ENCODE data around the gene FAM120A. TPM values are rescaled to one million over a fixed set of nuclear protein-coding genes. Genes with fewer than 3 reads are reported as not detected.

Gene FAM120A
- total and polyA plus RNA-seq, 7 donors: 59.9 to 106 (median 66.0) TPM

DNA sequence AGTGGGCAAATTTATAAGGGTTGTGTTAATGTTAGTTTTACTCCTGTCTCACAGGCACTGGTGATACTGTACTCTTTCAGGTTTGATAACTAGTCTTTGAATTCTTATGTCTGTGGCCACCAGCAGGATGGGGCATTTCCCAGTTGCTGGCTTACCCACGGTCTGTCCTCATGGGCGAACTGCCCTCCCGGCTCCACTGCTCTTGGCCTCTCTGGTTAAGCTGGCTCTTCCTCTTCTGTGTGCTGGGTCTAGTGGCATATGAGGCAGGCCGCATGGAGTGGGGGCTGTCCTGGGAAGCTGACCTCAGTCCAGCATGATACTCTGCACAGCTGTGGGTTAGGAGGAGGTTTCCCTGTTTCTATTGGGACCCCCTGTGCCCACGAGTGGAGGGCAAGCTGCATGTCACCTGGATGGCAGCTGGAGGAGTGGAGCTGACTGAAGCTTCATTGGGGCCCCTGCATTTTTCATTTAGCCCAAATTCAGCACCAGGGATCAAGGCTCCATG lies 144.4 kb downstream of the FAM120A start:
- H3K4me1 ChIP-seq: peaks cover 0 to 62% (median 49%) of the 10 kb centered on the region in 4 donors
- no peak for DNase-seq

DNA sequence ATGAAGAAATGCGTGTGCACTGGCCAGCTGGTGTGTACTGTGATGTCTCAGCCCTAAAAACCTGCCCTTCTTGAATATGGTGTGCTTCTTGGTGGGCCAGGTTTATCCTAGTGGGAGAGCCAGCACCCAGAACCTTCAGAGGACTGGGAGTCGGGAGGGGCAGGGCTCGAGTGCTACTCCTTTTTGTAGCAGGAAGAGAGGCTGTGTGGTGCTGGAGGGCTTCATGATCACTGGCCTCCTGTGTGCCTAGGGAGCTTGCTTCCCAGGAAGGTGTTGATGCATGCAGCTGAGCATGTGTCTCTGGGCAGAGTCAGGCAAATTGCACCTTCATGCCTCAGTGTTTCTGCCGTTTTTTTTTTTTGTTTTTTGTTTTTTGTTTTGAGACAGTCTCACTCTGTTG lies 144.9 kb downstream of the FAM120A start:
- H3K4me1 ChIP-seq: peaks cover 0 to 57% (median 46%) of the 10 kb centered on the region in 4 donors
- no peaks in the 10 kb centered on the region for H3K9me3 ChIP-seq
- H3K4me3 ChIP-seq: no peak overlapping the region
- H3K27ac ChIP-seq: no peak overlapping the region
- intact Hi-C loops (cut with DNase I): no loop called here
- DNase-seq: no peak
- 70 to 78% methylated on average over 4 of the region's 4 CpGs for WGBS, 2 donors
- H3K36me3 ChIP-seq: no peaks in the 10 kb centered on the region
- no peaks in the 10 kb centered on the region for H3K27me3 ChIP-seq
- TF ChIP-seq, protein P1, sequence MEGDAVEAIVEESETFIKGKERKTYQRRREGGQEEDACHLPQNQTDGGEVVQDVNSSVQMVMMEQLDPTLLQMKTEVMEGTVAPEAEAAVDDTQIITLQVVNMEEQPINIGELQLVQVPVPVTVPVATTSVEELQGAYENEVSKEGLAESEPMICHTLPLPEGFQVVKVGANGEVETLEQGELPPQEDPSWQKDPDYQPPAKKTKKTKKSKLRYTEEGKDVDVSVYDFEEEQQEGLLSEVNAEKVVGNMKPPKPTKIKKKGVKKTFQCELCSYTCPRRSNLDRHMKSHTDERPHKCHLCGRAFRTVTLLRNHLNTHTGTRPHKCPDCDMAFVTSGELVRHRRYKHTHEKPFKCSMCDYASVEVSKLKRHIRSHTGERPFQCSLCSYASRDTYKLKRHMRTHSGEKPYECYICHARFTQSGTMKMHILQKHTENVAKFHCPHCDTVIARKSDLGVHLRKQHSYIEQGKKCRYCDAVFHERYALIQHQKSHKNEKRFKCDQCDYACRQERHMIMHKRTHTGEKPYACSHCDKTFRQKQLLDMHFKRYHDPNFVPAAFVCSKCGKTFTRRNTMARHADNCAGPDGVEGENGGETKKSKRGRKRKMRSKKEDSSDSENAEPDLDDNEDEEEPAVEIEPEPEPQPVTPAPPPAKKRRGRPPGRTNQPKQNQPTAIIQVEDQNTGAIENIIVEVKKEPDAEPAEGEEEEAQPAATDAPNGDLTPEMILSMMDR (IDR thresholded peaks at IDR 0.05): no peak
- TF ChIP-seq POLR2A (IDR thresholded peaks at IDR 0.05) (no peak), POLR2AphosphoS5 (IDR thresholded peaks at IDR 0.05) (no peak), EP300 (IDR thresholded peaks at IDR 0.05) (no peak)

More for the DNA sequence above, 144.4 kb downstream of the FAM120A start:
- intact Hi-C loops (cut with DNase I): no loop called here
- Histone ChIP-seq H3K4me3 (no peak overlapping the region), H3K36me3 (no peaks in the 10 kb centered on the region), H3K27ac (no peak overlapping the region), H3K9me3 (no peaks in the 10 kb centered on the region), H3K27me3 (no peaks in the 10 kb centered on the region)
- 81 to 91% methylated on average over 5 of the region's 5 CpGs for WGBS, 2 donors
- TF ChIP-seq, protein P1 (IDR thresholded peaks at IDR 0.05): no peak
- no peak for TF ChIP-seq EP300 (IDR thresholded peaks at IDR 0.05)

DNA sequence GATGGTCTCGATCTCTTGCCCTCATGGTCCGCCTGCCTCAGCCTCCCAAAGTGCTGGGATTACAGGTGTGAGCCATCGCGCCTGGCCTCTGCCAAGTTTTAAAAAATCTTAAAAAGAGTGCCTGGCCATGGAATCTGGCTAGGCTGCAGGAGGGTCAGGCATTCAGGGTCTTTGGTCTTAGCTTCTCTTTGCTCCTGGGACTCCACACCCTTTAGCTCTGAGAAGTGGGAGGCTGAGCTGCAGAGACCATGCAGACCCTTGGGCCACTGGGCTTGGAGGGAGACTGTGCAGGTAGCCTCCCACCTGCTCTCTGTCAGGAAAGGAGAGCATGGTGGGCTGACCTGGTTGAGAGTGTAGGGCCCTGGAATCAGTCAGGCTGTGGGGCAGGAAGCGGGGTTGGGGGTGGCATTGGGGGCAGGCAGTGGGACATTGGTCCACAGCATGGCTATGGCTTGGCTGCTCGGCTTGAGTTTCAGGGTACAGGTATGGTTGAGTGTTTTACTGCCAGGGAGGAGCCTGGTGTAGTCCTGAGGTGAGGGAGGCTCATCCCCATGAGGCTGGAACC lies 145.7 kb downstream of the FAM120A start:
- no peak overlapping the region for H3K27ac ChIP-seq
- no peaks in the 10 kb centered on the region for H3K27me3 ChIP-seq
- no peaks in the 10 kb centered on the region for H3K36me3 ChIP-seq
- H3K4me3 ChIP-seq: no peak overlapping the region
- intact Hi-C loops (cut with DNase I): no loop called here
- TF ChIP-seq EP300 (IDR thresholded peaks at IDR 0.05) (no peak), POLR2A (IDR thresholded peaks at IDR 0.05) (no peak), POLR2AphosphoS5 (IDR thresholded peaks at IDR 0.05) (no peak)
- TF ChIP-seq, protein P1 (IDR thresholded peaks at IDR 0.05): no peak
- no peak for DNase-seq
- H3K9me3 ChIP-seq: no peaks in the 10 kb centered on the region
- WGBS, 2 donors: 85 to 97% methylated on average over 6 of the region's 6 CpGs
- H3K4me1 ChIP-seq: peaks cover 0 to 52% (median 43%) of the 10 kb centered on the region in 4 donors

DNA sequence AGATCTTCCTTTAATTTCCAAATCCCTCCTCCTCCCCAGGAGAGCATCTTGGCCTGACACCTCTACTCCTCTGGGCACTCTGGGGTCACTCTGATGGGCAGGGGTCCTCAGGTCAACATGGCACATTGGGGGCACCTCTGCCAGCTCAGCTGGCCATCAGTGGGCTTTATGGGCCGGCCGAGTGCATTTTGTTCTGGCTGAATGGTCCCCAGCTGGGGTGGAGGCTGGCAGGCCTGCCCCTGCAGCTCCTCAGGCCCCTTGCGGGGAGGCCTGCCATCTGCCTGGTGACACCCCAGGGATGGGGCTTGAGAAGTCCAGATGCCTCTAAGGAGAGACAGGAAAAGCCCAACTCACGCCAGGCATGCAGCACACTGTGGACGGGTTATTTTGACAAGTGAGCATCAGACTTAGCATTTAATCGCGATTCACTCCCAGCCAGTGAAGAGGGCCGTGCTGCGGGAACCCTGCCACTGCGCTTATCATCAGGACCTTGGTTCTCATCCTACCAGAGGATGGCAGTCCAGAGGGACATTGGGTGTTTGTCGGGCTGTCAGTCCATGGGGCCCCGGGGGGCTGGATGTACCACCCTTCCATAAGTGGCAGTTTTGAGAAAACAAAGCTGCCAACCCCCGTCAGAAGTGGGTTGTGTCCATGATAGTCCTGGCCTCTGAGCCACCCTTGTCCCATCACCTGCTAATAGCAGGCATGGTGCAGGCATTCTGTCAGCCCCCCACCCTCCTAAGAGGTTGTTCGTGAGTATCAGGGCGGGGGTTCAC lies 146.6 kb downstream of the FAM120A start:
- 87 to 90% methylated on average over 15 of the region's 15 CpGs for WGBS, 2 donors
- Histone ChIP-seq H3K27ac (no peak overlapping the region), H3K27me3 (no peaks in the 10 kb centered on the region), H3K4me1 (peaks cover 0 to 56% (median 40%) of the 10 kb centered on the region in 4 donors), H3K36me3 (no peaks in the 10 kb centered on the region), H3K9me3 (no peaks in the 10 kb centered on the region), H3K4me3 (no peak overlapping the region)
- no peak for DNase-seq
- TF ChIP-seq POLR2A (IDR thresholded peaks at IDR 0.05): no peak
- TF ChIP-seq POLR2AphosphoS5 (IDR thresholded peaks at IDR 0.05): no peak
- TF ChIP-seq, protein P1 (IDR thresholded peaks at IDR 0.05): no peak
- no peak for TF ChIP-seq EP300 (IDR thresholded peaks at IDR 0.05)
- intact Hi-C loops (cut with DNase I): no loop called here

All from sigmoid colon (tissue), 7 donors.